Neuronal stem cell (in vitro differentiated cells): ENCODE data around the gene SLC38A10.

Source experiments
- DNase-seq: peaks from one replicate; pipeline ENCODE4 v3.0.0-alpha.2; 2013; ENCODE audit warnings: low spot score
- H2AFZ ChIP-seq: one replicate; pipeline ENCODE4 v1.6.1; 2013; ENCODE audit warnings: mild to moderate bottlenecking, low read length, inconsistent platforms
- H2AK5ac ChIP-seq: 2 replicates; pipeline ENCODE4 v1.6.1; 2013; ENCODE audit warnings: low read depth, mild to moderate bottlenecking, inconsistent platforms, low read length, moderate library complexity, mixed read lengths
- H2BK120ac ChIP-seq: 2 replicates; pipeline ENCODE4 v1.6.1; 2013; ENCODE audit warnings: low read depth, mild to moderate bottlenecking, inconsistent platforms, low read length, moderate library complexity, mixed read lengths
- H2BK12ac ChIP-seq: one replicate; pipeline ENCODE4 v1.6.1; 2013; ENCODE audit warnings: low read length, inconsistent platforms
- H2BK15ac ChIP-seq: 2 replicates; pipeline ENCODE4 v1.6.1; 2013; ENCODE audit warnings: mild to moderate bottlenecking, low read length, inconsistent platforms, mixed read lengths
- H2BK5ac ChIP-seq: one replicate; pipeline ENCODE4 v1.6.1; 2013; ENCODE audit warnings: inconsistent platforms, mild to moderate bottlenecking, low read length, moderate library complexity
- H3K14ac ChIP-seq: one replicate; pipeline ENCODE4 v1.6.1; 2013; ENCODE audit warnings: low read length, inconsistent platforms
- H3K18ac ChIP-seq: 2 replicates; pipeline ENCODE4 v1.6.1; 2013; ENCODE audit warnings: low read length, inconsistent platforms
- H3K23ac ChIP-seq: 2 replicates; pipeline ENCODE4 v1.6.1; 2013; ENCODE audit warnings: low read depth, mild to moderate bottlenecking, mixed read lengths, low read length, inconsistent platforms; ENCODE audit not compliant: poor library complexity
- H3K27ac ChIP-seq: replicated peaks from 3 replicates; pipeline ENCODE4 v1.5.1; 2013; ENCODE audit warnings: low read length, inconsistent platforms
- H3K27me3 ChIP-seq, 3 experiments: 2 replicates each; pipeline ENCODE4 v1.6.1; 2013; ENCODE audit warnings: low read length in 3 of 3, mild to moderate bottlenecking in 2 of 3, inconsistent platforms in 1 of 3, low read depth in 1 of 3, mixed read lengths in 1 of 3, moderate library complexity in 1 of 3; ENCODE audit not compliant: control insufficient read depth in 3 of 3, insufficient read depth in 3 of 3
- H3K36me3 ChIP-seq, 2 donors: replicated peaks in 1 of 2; 2 replicates each; pipeline ENCODE4 v1.6.1; 2013; ENCODE audit warnings: low read length in 2 of 2; ENCODE audit not compliant: control insufficient read depth in 2 of 2, insufficient read depth in 2 of 2
- H3K4ac ChIP-seq: 2 replicates; pipeline ENCODE4 v1.6.1; 2013; ENCODE audit warnings: inconsistent platforms, mild to moderate bottlenecking, low read length, moderate library complexity
- H3K4me1 ChIP-seq, 2 donors: 1 replicate in 1 of 2; 2 replicates in 1 of 2; pipeline ENCODE4 v1.6.1; 2013; ENCODE audit warnings: low read length in 2 of 2, low read depth in 1 of 2; ENCODE audit not compliant: control insufficient read depth in 2 of 2, insufficient read depth in 1 of 2
- H3K4me2 ChIP-seq: one replicate; pipeline ENCODE4 v1.6.1; 2013; ENCODE audit warnings: mild to moderate bottlenecking, low read length, inconsistent platforms; ENCODE audit not compliant: insufficient read depth, poor library complexity, severe bottlenecking
- H3K4me3 ChIP-seq, 2 donors: 2 replicates each; pipeline ENCODE4 v1.5.1; 2013; ENCODE audit warnings: low read length in 2 of 2, mild to moderate bottlenecking in 2 of 2, inconsistent platforms in 1 of 2, moderate library complexity in 1 of 2
- H3K79me1 ChIP-seq: one replicate; pipeline ENCODE4 v1.6.1; 2013; ENCODE audit warnings: low read depth, mild to moderate bottlenecking, inconsistent platforms, low read length, moderate library complexity
- H3K9ac ChIP-seq: one replicate; pipeline ENCODE4 v1.6.1; 2013; ENCODE audit warnings: mild to moderate bottlenecking, low read depth, low read length, inconsistent platforms; ENCODE audit not compliant: poor library complexity
- H3K9me3 ChIP-seq, 2 donors: replicated peaks in 1 of 2; 2 replicates each; pipeline versions ENCODE3 to v1.6.1; 2013; ENCODE audit warnings: low read length in 2 of 2, mild to moderate bottlenecking in 2 of 2, inconsistent platforms in 1 of 2, low read depth in 1 of 2, mixed read lengths in 1 of 2, moderate library complexity in 1 of 2; ENCODE audit not compliant: control insufficient read depth in 2 of 2, insufficient read depth in 1 of 2
- H4K8ac ChIP-seq: one replicate; pipeline ENCODE4 v1.6.1; 2013; ENCODE audit warnings: low read depth, mild to moderate bottlenecking, inconsistent platforms, low read length, moderate library complexity
- H4K91ac ChIP-seq: one replicate; pipeline ENCODE4 v1.6.1; 2013; ENCODE audit warnings: low read length, low read depth, mild to moderate bottlenecking, inconsistent platforms; ENCODE audit not compliant: poor library complexity
- WGBS, 2 donors: extraction: QIAGEN DNeasy Blood & Tissue Kit; methylation state at CpG; one replicate each; pipeline ENCODE4 v1.1.7; 2013; ENCODE audit warnings: missing lambda C conversion rate in 2 of 2, mixed read lengths in 1 of 2; ENCODE audit not compliant: insufficient read length in 2 of 2, insufficient replicate concordance in 1 of 2; ENCODE audit errors: extremely low coverage in 2 of 2; 5-methylcytosine and 5-hydroxymethylcytosine counted together

Gene SLC38A10

GRCh38 chr17:81274471-81274855 lies 20.6 kb downstream of the SLC38A10 start:
- Histone ChIP-seq H3K18ac (no peak overlapping the region), H3K4me2 (no peak overlapping the region), H3K27me3 (no peaks in the 10 kb centered on the region), H3K4ac (no peak overlapping the region), H3K79me1 (peaks cover 2% of the 10 kb centered on the region), H3K36me3 (peaks cover 12 to 77% of the 10 kb centered on the region in 2 donors), H3K9ac (no peak overlapping the region), H2BK15ac (no peak overlapping the region), H3K27ac (no peak overlapping the region), H3K4me3 (no peak overlapping the region), H2BK120ac (no peak overlapping the region), H2BK12ac (no peak overlapping the region), H2AK5ac (no peak overlapping the region), H2AFZ (no peak overlapping the region), H2BK5ac (peak overlapping the region; percentile 32), H3K4me1 (no peaks in the 10 kb centered on the region), H4K8ac (no peak overlapping the region), H3K14ac (no peak overlapping the region), H4K91ac (no peak overlapping the region), H3K23ac (no peak overlapping the region), H3K9me3 (no peaks in the 10 kb centered on the region)
- no peak for DNase-seq
- WGBS, 2 donors, result no CpG with 5 or more reads among the region's 14 CpGs

DNA sequence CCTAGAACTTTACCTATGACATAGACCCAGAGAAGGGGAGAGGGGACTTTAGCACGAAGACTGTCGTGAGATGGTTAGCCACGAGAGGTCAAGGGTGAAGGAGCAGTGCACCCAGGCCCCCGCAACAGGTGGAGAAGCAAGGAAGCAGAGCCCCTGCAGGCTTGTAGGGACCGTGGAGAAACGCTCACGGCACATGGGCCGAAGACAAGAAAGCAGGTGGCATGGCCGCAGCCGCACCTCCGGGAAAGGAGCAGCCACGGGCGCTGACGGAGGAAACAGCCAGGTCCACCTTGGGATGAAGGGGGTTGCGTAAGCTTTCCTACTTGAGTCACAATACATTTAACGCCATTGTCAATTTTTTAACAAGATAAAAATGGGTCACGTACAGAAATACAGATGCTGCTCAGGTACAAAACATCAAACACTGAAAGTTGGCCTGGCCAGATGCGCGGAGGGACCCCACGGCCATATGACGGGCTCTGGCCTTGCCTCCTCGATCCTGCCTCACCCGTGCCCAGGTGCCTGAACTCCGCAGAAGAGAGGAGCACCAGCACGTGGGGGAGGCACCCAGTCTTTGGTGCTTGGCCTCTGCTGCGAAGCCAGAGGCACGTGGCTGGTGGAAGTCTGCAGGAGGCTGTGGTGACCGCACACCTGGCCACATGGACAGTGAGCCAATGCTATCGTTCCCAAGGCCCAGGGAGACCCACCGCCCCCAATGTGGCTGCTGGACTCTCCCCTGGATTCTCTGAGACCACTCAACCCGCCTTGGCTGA lies 21.2 kb downstream of the SLC38A10 start:
- H3K27ac ChIP-seq, result no peak overlapping the region
- H2BK120ac ChIP-seq, result no peak overlapping the region
- peak overlapping the region; percentile 32 for H2BK5ac ChIP-seq
- no peak overlapping the region for H3K4me2 ChIP-seq
- no peaks in the 10 kb centered on the region for H3K27me3 ChIP-seq
- no peaks in the 10 kb centered on the region for H3K79me1 ChIP-seq
- peak overlapping the region; percentile 87 for H3K23ac ChIP-seq
- H3K4ac ChIP-seq, result no peak overlapping the region
- no peaks in the 10 kb centered on the region for H3K4me1 ChIP-seq
- H2BK12ac ChIP-seq, result no peak overlapping the region
- no peak overlapping the region for H3K14ac ChIP-seq
- H3K9ac ChIP-seq, result peak overlapping the region; percentile 75
- no peak overlapping the region for H4K91ac ChIP-seq
- no peak overlapping the region for H3K4me3 ChIP-seq
- no peak overlapping the region for H2AK5ac ChIP-seq
- H2BK15ac ChIP-seq, result no peak overlapping the region
- H2AFZ ChIP-seq, result no peak overlapping the region
- no peak overlapping the region for H4K8ac ChIP-seq
- no peaks in the 10 kb centered on the region for H3K9me3 ChIP-seq
- no peak for DNase-seq
- no CpG with 5 or more reads among the region's 31 CpGs for WGBS, 2 donors
- peaks cover 14 to 76% of the 10 kb centered on the region in 2 donors for H3K36me3 ChIP-seq
- no peak overlapping the region for H3K18ac ChIP-seq

GRCh38 chr17:81272616-81273015 lies 22.5 kb downstream of the SLC38A10 start:
- H3K9me3 ChIP-seq, result peaks cover 0 to 2% of the 10 kb centered on the region in 2 donors
- no peak overlapping the region for H2AK5ac ChIP-seq
- H2BK15ac ChIP-seq, result no peak overlapping the region
- no peaks in the 10 kb centered on the region for H3K27me3 ChIP-seq
- peaks cover 0 to 2% of the 10 kb centered on the region in 2 donors for H3K4me1 ChIP-seq
- H2BK120ac ChIP-seq, result no peak overlapping the region
- no peak for DNase-seq
- no peak overlapping the region for H3K27ac ChIP-seq
- H3K4me2 ChIP-seq, result no peak overlapping the region
- no peak overlapping the region for H3K4me3 ChIP-seq
- H3K14ac ChIP-seq, result no peak overlapping the region
- no peaks in the 10 kb centered on the region for H3K79me1 ChIP-seq
- no peak overlapping the region for H2BK12ac ChIP-seq
- H4K8ac ChIP-seq, result no peak overlapping the region
- H3K4ac ChIP-seq, result no peak overlapping the region
- no peak overlapping the region for H3K18ac ChIP-seq
- no peak overlapping the region for H4K91ac ChIP-seq
- H3K9ac ChIP-seq, result no peak overlapping the region
- H3K36me3 ChIP-seq, result peaks cover 14 to 86% of the 10 kb centered on the region in 2 donors
- H3K23ac ChIP-seq, result no peak overlapping the region
- no peak overlapping the region for H2AFZ ChIP-seq
- WGBS, 2 donors, result no CpG with 5 or more reads among the region's 12 CpGs
- no peak overlapping the region for H2BK5ac ChIP-seq

GRCh38 chr17:81271226-81271625 lies 23.9 kb downstream of the SLC38A10 start:
- no peak overlapping the region for H3K4ac ChIP-seq
- no peak overlapping the region for H2BK120ac ChIP-seq
- H2AFZ ChIP-seq, result no peak overlapping the region
- H2BK12ac ChIP-seq, result no peak overlapping the region
- H3K14ac ChIP-seq, result no peak overlapping the region
- H2BK15ac ChIP-seq, result no peak overlapping the region
- no peak overlapping the region for H3K18ac ChIP-seq
- peaks cover 0 to 2% of the 10 kb centered on the region in 2 donors for H3K9me3 ChIP-seq
- no peak overlapping the region for H3K27ac ChIP-seq
- peaks cover 0 to 2% of the 10 kb centered on the region in 2 donors for H3K4me1 ChIP-seq
- H4K8ac ChIP-seq, result no peak overlapping the region
- no peaks in the 10 kb centered on the region for H3K27me3 ChIP-seq
- no peak overlapping the region for H3K4me3 ChIP-seq
- WGBS, 2 donors, result no CpG with 5 or more reads among the region's 12 CpGs
- H2AK5ac ChIP-seq, result no peak overlapping the region
- H3K4me2 ChIP-seq, result no peak overlapping the region
- H3K36me3 ChIP-seq, result peaks cover 11 to 84% of the 10 kb centered on the region in 2 donors
- no peak overlapping the region for H4K91ac ChIP-seq
- H3K23ac ChIP-seq, result no peak overlapping the region
- H3K9ac ChIP-seq, result no peak overlapping the region
- no peaks in the 10 kb centered on the region for H3K79me1 ChIP-seq
- no peak overlapping the region for H2BK5ac ChIP-seq
- DNase-seq, result no peak
